GM12878 (cell line): Measurements from ENCODE around the gene MRPS18A.

ENCODE experiments used
- MEF2A ChIP-seq: IDR thresholded peaks from 2 replicates; pipeline ENCODE4 v1.6.1; 2011; ENCODE audit warnings: low read depth, mild to moderate bottlenecking, low read length, moderate library complexity; ENCODE audit not compliant: insufficient read depth
- MTA2 ChIP-seq: fragments of 450-650 bp; IDR thresholded peaks from 2 replicates; pipeline ENCODE4 v1.6.1; 2016; ENCODE audit warnings: low read depth, mild to moderate bottlenecking, moderate library complexity
- NRF1 ChIP-seq: conservative IDR thresholded peaks from 2 replicates; pipeline ENCODE4 v1.6.1; 2011; ENCODE audit warnings: mild to moderate bottlenecking, low read depth, low read length, improper control_type of control experiment
- POLR2A ChIP-seq: IDR thresholded peaks from 2 replicates; pipeline ENCODE4 v1.6.1; 2011; ENCODE audit warnings: low read depth, mild to moderate bottlenecking, low read length
- SIN3A ChIP-seq: IDR thresholded peaks from 2 replicates; pipeline ENCODE4 v1.6.1; 2012; ENCODE audit warnings: low read depth, low read length, improper control_type of control experiment
- TAF1 ChIP-seq: IDR thresholded peaks from 2 replicates; pipeline ENCODE4 v1.6.1; 2011; ENCODE audit warnings: mild to moderate bottlenecking, low read depth, low read length, borderline replicate concordance
- USF2 ChIP-seq: IDR thresholded peaks from 2 replicates; pipeline ENCODE4 v1.6.1; 2011; ENCODE audit warnings: low read depth, low read length, improper control_type of control experiment, borderline replicate concordance
- TF ChIP-seq, protein P1 (sequence below): IDR thresholded peaks from 2 replicates; pipeline ENCODE4 v1.6.1; 2011; ENCODE audit warnings: mild to moderate bottlenecking, low read depth, low read length, moderate library complexity; ENCODE audit not compliant: insufficient replicate concordance
- TF ChIP-seq, protein P2 (sequence below), 3 experiments: IDR thresholded peaks in 2 of 3; conservative IDR thresholded peaks in 1 of 3; 2 replicates each; pipeline ENCODE4 v1.5.1; 2011; ENCODE audit warnings: low read depth in 3 of 3, low read length in 3 of 3, mild to moderate bottlenecking in 3 of 3, control low read depth in 2 of 3, moderate library complexity in 2 of 3, inconsistent platforms in 1 of 3, mixed read lengths in 1 of 3; ENCODE audit not compliant: control insufficient read depth in 2 of 3, insufficient read depth in 1 of 3; ENCODE audit errors: extremely low read depth in 1 of 3
- TF ChIP-seq, protein P3 (sequence below): fragments of 450-650 bp; formaldehyde crosslinking; IDR thresholded peaks from 2 replicates; pipeline ENCODE4 v1.5.0; 2022; ENCODE audit warnings: mild to moderate bottlenecking, missing genetic modification characterization

DNA sequence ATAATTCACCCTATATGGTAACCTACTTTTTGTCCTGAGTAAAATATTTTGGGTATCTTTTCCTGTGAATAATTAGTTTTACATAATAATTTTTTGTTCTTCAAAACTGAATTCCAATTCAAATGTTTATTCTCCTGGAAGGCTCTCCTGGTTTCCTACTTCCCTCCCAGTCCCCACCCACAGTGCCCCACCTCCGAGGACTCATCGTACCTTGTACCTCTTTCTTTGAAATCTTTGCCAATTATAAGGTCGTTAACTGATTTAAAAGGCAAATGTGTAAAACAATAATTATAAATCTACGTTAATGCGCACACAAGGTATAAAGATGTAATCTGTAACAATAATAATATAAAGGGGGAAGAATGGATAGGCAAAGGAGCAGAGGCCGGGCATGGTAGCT, 41.9 kb upstream of the MRPS18A start:
- TF ChIP-seq, protein P1, sequence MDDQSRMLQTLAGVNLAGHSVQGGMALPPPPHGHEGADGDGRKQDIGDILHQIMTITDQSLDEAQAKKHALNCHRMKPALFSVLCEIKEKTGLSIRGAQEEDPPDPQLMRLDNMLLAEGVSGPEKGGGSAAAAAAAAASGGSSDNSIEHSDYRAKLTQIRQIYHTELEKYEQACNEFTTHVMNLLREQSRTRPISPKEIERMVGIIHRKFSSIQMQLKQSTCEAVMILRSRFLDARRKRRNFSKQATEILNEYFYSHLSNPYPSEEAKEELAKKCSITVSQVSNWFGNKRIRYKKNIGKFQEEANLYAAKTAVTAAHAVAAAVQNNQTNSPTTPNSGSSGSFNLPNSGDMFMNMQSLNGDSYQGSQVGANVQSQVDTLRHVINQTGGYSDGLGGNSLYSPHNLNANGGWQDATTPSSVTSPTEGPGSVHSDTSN: no peak
- TF ChIP-seq USF2 (no peak), MTA2 (no peak), NRF1 (no peak), SIN3A (no peak), MEF2A (no peak), TAF1 (no peak), POLR2A (no peak)
- TF ChIP-seq, protein P2, sequence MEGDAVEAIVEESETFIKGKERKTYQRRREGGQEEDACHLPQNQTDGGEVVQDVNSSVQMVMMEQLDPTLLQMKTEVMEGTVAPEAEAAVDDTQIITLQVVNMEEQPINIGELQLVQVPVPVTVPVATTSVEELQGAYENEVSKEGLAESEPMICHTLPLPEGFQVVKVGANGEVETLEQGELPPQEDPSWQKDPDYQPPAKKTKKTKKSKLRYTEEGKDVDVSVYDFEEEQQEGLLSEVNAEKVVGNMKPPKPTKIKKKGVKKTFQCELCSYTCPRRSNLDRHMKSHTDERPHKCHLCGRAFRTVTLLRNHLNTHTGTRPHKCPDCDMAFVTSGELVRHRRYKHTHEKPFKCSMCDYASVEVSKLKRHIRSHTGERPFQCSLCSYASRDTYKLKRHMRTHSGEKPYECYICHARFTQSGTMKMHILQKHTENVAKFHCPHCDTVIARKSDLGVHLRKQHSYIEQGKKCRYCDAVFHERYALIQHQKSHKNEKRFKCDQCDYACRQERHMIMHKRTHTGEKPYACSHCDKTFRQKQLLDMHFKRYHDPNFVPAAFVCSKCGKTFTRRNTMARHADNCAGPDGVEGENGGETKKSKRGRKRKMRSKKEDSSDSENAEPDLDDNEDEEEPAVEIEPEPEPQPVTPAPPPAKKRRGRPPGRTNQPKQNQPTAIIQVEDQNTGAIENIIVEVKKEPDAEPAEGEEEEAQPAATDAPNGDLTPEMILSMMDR (IDR thresholded peaks at IDR 0.05 in 2 of 3, conservative IDR thresholded peaks at IDR 0.05 in 1 of 3; ENCODE audit: control insufficient read depth in 2 of 3, extremely low read depth in 1 of 3, insufficient read depth in 1 of 3, low read depth in 3 of 3, low read length in 3 of 3): no peak
- TF ChIP-seq, protein P3, sequence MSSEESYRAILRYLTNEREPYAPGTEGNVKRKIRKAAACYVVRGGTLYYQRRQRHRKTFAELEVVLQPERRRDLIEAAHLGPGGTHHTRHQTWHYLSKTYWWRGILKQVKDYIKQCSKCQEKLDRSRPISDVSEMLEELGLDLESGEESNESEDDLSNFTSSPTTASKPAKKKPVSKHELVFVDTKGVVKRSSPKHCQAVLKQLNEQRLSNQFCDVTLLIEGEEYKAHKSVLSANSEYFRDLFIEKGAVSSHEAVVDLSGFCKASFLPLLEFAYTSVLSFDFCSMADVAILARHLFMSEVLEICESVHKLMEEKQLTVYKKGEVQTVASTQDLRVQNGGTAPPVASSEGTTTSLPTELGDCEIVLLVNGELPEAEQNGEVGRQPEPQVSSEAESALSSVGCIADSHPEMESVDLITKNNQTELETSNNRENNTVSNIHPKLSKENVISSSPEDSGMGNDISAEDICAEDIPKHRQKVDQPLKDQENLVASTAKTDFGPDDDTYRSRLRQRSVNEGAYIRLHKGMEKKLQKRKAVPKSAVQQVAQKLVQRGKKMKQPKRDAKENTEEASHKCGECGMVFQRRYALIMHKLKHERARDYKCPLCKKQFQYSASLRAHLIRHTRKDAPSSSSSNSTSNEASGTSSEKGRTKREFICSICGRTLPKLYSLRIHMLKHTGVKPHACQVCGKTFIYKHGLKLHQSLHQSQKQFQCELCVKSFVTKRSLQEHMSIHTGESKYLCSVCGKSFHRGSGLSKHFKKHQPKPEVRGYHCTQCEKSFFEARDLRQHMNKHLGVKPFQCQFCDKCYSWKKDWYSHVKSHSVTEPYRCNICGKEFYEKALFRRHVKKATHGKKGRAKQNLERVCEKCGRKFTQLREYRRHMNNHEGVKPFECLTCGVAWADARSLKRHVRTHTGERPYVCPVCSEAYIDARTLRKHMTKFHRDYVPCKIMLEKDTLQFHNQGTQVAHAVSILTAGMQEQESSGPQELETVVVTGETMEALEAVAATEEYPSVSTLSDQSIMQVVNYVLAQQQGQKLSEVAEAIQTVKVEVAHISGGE (CRISPR knock-in tag): no peak
